22Rv1 (cell line): ENCODE measurements around the gene CCNL1.
A peak's percentile ranks its signal among the peaks of the same experiment; 100 is the strongest.

Source experiments
- H3K27ac ChIP-seq: fragments of 450-650 bp; 2 replicates; pipeline ENCODE4 v1.5.1; 2017
- ZFX ChIP-seq: fragments of 450-650 bp; IDR thresholded peaks from 2 replicates; pipeline ENCODE4 v1.6.1; 2017; ENCODE audit warnings: antibody characterized with exemption, borderline replicate concordance
- TF ChIP-seq, protein P1 (sequence below): fragments of 450-650 bp; IDR thresholded peaks from 2 replicates; pipeline ENCODE4 v1.5.1; 2017; ENCODE audit warnings: mild to moderate bottlenecking

Gene CCNL1

DNA sequence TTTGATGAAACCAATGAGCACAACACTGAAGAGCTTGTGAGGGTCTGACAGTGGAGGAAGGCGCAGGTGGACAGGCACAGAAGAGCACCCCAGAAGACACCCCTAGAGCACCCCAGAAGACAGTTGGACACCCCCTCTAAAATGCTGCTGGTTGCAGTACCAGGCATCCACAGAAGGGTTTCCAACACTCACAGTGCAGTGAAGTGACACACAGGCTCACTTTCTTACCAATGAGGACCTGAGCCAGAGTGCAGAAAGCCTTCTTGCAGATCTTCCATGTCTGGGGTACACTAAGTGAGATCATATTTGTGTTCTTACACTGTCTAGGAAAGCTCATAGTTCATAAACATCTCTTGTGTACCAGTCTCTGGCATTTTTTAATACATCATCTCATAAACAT is 27.6 kb downstream of the CCNL1 start:
- H3K27ac ChIP-seq, result no peak overlapping the region

DNA sequence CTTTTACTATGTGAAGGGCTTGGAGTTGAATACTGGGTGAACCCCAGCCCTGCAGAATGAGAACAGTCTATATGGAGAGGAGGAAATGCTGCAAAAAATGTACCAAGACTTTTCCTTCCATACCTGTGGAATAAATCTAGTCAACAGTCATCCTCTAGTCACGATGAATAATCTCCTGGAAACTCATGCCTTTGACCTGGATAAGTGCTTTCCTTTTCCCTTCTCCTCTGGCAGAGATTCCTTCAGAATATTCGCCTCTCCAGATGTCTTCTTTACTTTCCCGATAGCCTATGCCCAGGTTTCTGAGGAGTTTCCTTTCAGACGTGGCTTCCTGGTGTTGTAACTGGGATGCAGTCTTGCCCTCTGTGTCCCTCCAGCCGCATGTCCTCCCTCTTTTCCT is 28.1 kb downstream of the CCNL1 start:
- no peak overlapping the region for H3K27ac ChIP-seq
- TF ChIP-seq, protein P1, sequence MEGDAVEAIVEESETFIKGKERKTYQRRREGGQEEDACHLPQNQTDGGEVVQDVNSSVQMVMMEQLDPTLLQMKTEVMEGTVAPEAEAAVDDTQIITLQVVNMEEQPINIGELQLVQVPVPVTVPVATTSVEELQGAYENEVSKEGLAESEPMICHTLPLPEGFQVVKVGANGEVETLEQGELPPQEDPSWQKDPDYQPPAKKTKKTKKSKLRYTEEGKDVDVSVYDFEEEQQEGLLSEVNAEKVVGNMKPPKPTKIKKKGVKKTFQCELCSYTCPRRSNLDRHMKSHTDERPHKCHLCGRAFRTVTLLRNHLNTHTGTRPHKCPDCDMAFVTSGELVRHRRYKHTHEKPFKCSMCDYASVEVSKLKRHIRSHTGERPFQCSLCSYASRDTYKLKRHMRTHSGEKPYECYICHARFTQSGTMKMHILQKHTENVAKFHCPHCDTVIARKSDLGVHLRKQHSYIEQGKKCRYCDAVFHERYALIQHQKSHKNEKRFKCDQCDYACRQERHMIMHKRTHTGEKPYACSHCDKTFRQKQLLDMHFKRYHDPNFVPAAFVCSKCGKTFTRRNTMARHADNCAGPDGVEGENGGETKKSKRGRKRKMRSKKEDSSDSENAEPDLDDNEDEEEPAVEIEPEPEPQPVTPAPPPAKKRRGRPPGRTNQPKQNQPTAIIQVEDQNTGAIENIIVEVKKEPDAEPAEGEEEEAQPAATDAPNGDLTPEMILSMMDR, result no peak
- no peak for TF ChIP-seq ZFX

More for the DNA sequence above, 27.6 kb downstream of the CCNL1 start:
- TF ChIP-seq ZFX, result no peak
- TF ChIP-seq, protein P1, result no peak

DNA sequence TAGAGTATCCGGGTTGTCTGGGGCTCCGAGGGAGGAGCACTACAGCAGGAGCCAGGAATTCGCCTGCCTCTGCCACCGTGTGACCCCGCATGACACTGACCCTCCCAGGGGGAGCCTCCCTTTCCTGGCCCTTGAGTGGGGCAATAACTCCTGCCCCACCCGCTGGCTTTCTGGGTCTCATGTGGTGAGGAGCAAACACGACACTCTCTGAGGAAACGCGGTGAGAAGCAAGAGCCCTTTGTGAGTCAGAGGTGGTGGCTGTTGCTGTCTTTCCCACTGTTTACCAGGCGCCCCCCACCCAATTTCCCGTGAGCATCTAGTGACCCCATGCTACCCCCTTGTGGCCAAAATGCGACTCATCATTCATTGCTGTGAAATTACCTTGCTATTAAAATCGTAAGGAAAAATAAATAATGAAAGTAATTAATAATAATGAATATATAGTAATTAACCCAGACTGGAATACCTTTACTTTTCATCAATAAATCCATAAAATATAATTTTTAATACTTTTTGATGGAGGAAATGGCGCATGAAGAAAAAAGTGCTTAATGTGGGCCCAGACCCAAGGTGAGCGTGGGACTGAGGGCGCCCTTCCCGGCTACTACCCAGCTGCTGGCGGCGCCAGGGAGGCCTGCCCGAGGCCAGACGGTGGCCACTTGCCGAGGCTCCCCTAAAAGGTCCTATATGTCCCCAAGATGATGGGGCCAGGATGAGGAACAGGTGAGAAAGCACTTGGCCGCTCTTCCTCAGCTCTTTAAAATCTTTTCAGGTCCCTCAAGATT is 29.3 kb downstream of the CCNL1 start:
- TF ChIP-seq, protein P1, result peak; percentile 84
- no peak for TF ChIP-seq ZFX
- H3K27ac ChIP-seq, result no peak overlapping the region

DNA sequence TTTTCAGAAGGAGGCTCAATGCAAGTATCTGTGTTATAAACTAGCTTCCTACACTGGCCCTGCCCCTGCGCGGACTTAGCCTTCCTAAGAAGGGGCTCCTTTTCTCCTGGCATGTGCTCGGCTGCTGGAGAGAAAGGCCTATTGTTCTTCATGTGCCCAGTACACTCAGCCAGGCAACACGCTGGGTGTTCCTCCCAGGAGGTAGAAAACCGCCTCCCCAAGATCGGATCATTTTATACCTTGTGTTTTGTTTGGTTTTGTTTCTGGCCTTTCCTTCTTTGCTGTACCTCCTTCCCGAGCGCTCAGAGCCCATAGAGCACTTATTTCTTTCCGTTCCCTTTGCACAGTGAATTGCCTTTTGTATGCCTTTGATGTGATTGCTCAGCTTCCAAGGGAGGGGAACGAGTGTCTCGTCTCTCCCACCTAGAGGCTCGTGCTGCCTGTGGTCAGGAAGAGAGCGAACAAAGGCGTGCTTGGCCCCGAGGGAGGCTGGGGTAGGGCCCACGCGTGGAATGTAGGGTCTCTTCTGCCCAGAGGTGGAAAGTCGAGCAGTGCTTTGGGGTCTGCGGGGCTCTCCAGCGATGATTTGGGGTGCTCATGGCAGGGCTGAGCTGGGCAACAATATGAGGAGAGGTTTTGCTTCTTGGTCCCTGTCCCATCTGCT is 30.0 kb downstream of the CCNL1 start:
- no peak overlapping the region for H3K27ac ChIP-seq
- TF ChIP-seq ZFX, result no peak
- TF ChIP-seq, protein P1, result no peak

DNA sequence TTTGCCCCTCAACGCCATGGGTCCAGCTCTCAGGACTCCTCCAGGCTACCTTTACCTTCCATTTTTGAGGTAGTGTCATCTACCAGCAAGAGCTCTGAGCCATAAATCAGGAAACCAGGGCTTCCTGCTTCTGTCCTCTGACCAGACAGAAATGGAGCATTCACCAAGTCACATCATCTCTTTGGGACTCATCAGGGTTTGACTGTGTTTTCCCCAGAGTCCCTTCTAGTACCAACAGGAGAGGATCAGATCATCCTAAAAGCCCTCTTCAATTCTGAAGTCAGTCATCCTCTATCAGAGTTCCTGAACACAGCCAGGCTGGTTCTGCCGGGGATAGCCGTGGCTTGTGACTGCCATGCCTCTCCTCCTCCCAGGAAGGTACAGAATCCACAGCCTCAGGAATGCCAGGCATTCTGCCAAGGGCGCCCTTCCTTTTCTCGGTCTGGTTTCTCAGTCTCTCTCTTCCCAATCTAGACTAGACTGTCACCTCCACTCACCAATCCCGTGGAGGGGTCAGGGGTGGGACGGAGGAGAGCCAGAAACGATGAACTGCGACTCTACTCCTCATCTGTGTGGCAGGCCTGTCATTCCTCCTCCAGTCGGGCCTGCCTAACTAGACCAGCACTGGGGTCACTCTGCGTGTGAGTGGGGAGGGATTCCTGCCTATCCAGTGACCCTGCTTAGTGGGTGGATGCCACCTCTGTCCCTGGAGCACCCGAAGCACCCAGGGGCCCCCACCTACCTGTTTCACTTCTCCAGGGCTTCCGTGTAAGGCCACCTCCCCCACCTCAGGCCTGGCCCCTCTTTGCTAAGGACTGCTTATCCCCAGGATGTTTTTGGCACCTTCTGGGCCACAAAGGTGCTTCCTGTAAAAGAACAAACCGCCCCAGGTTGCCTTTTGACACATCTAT is 30.9 kb downstream of the CCNL1 start:
- H3K27ac ChIP-seq, result 0 out of 2 replicates have a peak overlapping the region, but pooled peaks have one; percentile 8
- TF ChIP-seq, protein P1, result no peak

DNA sequence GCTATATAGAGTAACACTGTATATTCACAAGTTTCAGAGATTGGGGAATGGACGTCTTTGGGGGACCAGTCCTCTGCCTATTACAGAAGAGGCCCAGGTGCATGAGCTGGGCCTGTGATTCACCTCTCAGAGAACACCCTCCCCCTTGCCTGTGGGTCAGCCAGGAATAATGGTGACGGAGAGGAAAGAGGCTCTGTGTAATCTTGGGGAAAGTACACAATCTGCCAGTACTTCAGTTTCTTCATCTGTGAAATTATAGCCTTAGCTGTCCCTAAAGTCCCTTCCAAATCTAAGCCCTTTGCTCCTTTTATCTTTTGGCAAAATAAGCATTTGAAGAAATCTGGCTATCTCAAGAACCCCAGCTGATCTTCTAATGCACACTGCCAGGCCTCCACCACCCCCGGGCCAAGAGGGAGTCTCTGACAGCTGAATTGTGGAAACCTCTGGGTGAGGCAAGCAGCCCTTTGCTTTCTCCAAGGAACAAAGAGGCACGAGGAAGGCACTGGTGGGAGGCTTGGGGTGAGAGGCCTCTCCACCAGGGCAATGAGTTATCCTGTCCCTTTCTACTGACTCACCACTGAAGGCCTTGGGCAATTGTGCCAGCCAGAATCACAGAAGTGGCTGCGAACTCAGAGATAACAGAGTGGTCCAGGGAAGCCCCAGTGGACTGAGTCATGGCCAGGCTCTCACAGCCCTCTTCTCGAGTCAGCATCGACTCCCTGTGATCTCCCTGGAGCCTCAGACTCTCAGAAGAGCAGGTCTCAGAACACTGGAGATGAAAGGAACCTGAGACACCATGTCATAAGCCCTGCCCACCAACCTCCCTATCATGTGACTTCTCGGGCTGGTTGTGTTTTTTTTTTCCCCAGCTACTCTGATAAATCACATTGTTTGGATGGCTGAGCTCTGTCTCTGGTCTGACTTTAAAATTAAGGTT is 31.8 kb downstream of the CCNL1 start:
- TF ChIP-seq, protein P1, result no peak
- TF ChIP-seq ZFX, result no peak
- 0 out of 2 replicates have a peak overlapping the region, but pooled peaks have one; percentile 8 for H3K27ac ChIP-seq
